Glutamatergic neuron (in vitro differentiated cells): ENCODE measurements around the gene RPUSD2. TPM values are rescaled to one million over a fixed set of nuclear protein-coding genes. Genes with fewer than 3 reads are reported as not detected.

Source experiments
- DNase-seq: peaks from one replicate; pipeline ENCODE4 v3.0.0; 2022
- H3K27ac Mint-ChIP-seq: one replicate; pipeline ENCODE4 v1.8.0; 2020; ENCODE audit warnings: mild to moderate bottlenecking, mixed read lengths, inconsistent platforms; ENCODE audit not compliant: unreplicated experiment
- H3K27me3 Mint-ChIP-seq: one replicate; pipeline ENCODE4 v1.8.0; 2020; ENCODE audit warnings: mild to moderate bottlenecking, moderate library complexity, mixed read lengths, inconsistent platforms; ENCODE audit not compliant: unreplicated experiment
- H3K36me3 Mint-ChIP-seq: one replicate; pipeline ENCODE4 v1.8.0; 2020; ENCODE audit warnings: mild to moderate bottlenecking, mixed read lengths, inconsistent platforms; ENCODE audit not compliant: unreplicated experiment
- H3K4me1 Mint-ChIP-seq: one replicate; pipeline ENCODE4 v1.8.0; 2020; ENCODE audit warnings: mild to moderate bottlenecking, low read depth, mixed read lengths, inconsistent platforms; ENCODE audit not compliant: unreplicated experiment
- H3K4me3 Mint-ChIP-seq: one replicate; pipeline ENCODE4 v1.8.0; 2020; ENCODE audit warnings: mild to moderate bottlenecking, mixed read lengths, inconsistent platforms; ENCODE audit not compliant: unreplicated experiment
- H3K9me3 Mint-ChIP-seq: one replicate; pipeline ENCODE4 v1.8.0; 2020; ENCODE audit warnings: mild to moderate bottlenecking, moderate library complexity, mixed read lengths, inconsistent platforms; ENCODE audit not compliant: unreplicated experiment
- CTCF ChIP-seq: fragments of 200-600 bp; sonication (generic); IDR thresholded peaks from one replicate; pipeline ENCODE4 v1.5.0; 2021; ENCODE audit not compliant: partially characterized antibody, unreplicated experiment
- long read RNA-seq: library from polyadenylated mRNA; unstranded; transcript quantifications from one replicate; pipeline ENCODE4 v2.0.0, GENCODE V29; 2020; ENCODE audit not compliant: unreplicated experiment
- total RNA-seq: library from RNA; stranded (reverse); fragmentation: NEBNext Ultra II Directional; extraction: Animal tissue kit (Norgen Biotek cat#: 25700); gene quantifications from one replicate; pipeline ENCODE4 v1.2.1, GENCODE V29; 2021; ENCODE audit not compliant: unreplicated experiment

Gene RPUSD2
- 10.6 TPM for total RNA-seq
- long read RNA-seq, transcript RPUSD2-201 (3 exons, 2,358 nt) = major isoform, 11 of 12 reads
- long read RNA-seq, partial matches to known transcripts = 0 of 12 reads
- long read RNA-seq, other reads (novel, unspliced or antisense) = 0 of 12 reads

- H3K9me3 Mint-ChIP-seq = peaks cover 5% of the 10 kb centered on the region
- peak; percentile 98 for DNase-seq
- no peaks in the 10 kb centered on the region for H3K36me3 Mint-ChIP-seq
- no peak for TF ChIP-seq CTCF
- H3K4me3 Mint-ChIP-seq = peak within 1 kb of the TSS; percentile 96
- H3K27ac Mint-ChIP-seq = peak within 1 kb of the TSS; percentile 82
- peaks cover 4% of the 10 kb centered on the region for H3K27me3 Mint-ChIP-seq
- H3K4me1 Mint-ChIP-seq = peaks cover 7% of the 10 kb centered on the region
Measured at GRCh38 chr15:40569129-40569953, at the start of gene RPUSD2. TSS of gene RPUSD2 (plus strand) at chr15:40569299. CDS start at chr15:40569338, 39 bp downstream.

GRCh38 chr15:40523611-40524010 is 45.5 kb upstream of the RPUSD2 start:
- no peak overlapping the region for H3K27ac Mint-ChIP-seq
- H3K4me1 Mint-ChIP-seq = peaks cover 4% of the 10 kb centered on the region
- H3K27me3 Mint-ChIP-seq = no peaks in the 10 kb centered on the region
- H3K4me3 Mint-ChIP-seq = no peak overlapping the region
- TF ChIP-seq CTCF = no peak
- H3K36me3 Mint-ChIP-seq = no peaks in the 10 kb centered on the region
- H3K9me3 Mint-ChIP-seq = no peaks in the 10 kb centered on the region
- no peak for DNase-seq

- DNase-seq = no peak
- TF ChIP-seq CTCF = no peak
- Mint-ChIP-seq H3K9me3 (no peaks in the 10 kb centered on the region), H3K36me3 (no peaks in the 10 kb centered on the region), H3K27ac (no peak overlapping the region), H3K27me3 (no peaks in the 10 kb centered on the region), H3K4me1 (no peaks in the 10 kb centered on the region), H3K4me3 (no peak overlapping the region)
Measured at GRCh38 chr15:40525855-40526254, 43.2 kb upstream of the RPUSD2 start.

GRCh38 chr15:40528801-40529200 is 40.3 kb upstream of the RPUSD2 start:
- Mint-ChIP-seq H3K36me3 (no peaks in the 10 kb centered on the region), H3K4me3 (no peak overlapping the region), H3K27me3 (no peaks in the 10 kb centered on the region), H3K4me1 (peaks cover 2% of the 10 kb centered on the region), H3K27ac (no peak overlapping the region), H3K9me3 (no peaks in the 10 kb centered on the region)
- DNase-seq = no peak
- TF ChIP-seq CTCF = no peak

GRCh38 chr15:40533763-40534364 is 35.2 kb upstream of the RPUSD2 start:
- Mint-ChIP-seq H3K27me3 (peaks cover 1% of the 10 kb centered on the region), H3K9me3 (peaks cover 1% of the 10 kb centered on the region), H3K4me1 (peaks cover 6% of the 10 kb centered on the region), H3K27ac (peak overlapping the region; percentile 7), H3K4me3 (no peak overlapping the region), H3K36me3 (no peaks in the 10 kb centered on the region)
- no peak for TF ChIP-seq CTCF
- DNase-seq = no peak
